HCT116 (cell line): ENCODE results near the gene ARPC5.
"Not testable (repeated sequence)": the region's sequence is repeated elsewhere in the genome, so short reads cannot be mapped to it uniquely, and the experiment has no call there.

Experiments
- CTCF ChIP-seq, 3 experiments: fragments of 200-600 bp in 1 of 3; sonication (generic) in 1 of 3; IDR thresholded peaks in 2 of 3; conservative IDR thresholded peaks in 1 of 3; 2 replicates each; pipeline ENCODE4 v1.5.1; 2012 to 2017; ENCODE audit warnings: low read depth in 2 of 3, low read length in 2 of 3, antibody characterized with exemption in 1 of 3, borderline replicate concordance in 1 of 3, control low read depth in 1 of 3, mild to moderate bottlenecking in 1 of 3, mixed read lengths in 1 of 3, mixed run types in 1 of 3, moderate library complexity in 1 of 3; ENCODE audit not compliant: insufficient read depth in 1 of 3
- TCF7L2 ChIP-seq: IDR thresholded peaks from 2 replicates; pipeline ENCODE4 v1.7.0; 2011; ENCODE audit warnings: borderline replicate concordance, inconsistent platforms; ENCODE audit not compliant: insufficient read depth, insufficient read length; ENCODE audit errors: extremely low read depth
- TF ChIP-seq, protein P1 (sequence below): IDR thresholded peaks from 2 replicates; pipeline ENCODE4 v1.6.1; 2012; ENCODE audit warnings: low read depth

DNA sequence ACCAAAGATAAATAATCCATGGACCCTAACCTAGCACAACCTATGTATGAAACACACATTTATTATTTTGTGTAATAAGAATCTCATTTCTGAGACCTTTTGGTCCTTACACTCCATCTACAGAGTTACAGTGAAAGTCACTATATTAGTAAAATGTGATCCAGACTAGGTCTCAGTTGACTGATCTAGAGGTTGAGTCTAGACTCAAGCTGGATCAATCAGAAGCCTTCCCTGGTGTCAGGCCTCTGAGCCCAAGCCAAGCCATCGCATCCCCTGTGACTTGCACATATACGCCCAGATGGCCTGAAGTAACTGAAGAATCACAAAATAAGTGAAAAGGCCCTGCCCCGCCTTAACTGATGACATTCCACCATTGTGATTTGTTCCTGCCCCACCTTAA lies 22.6 kb downstream of the ARPC5 start:
- not testable (repeated sequence) for TF ChIP-seq CTCF (IDR thresholded peaks at IDR 0.05 in 2 of 3, conservative IDR thresholded peaks at IDR 0.05 in 1 of 3; ENCODE audit: borderline replicate concordance in 1 of 3, insufficient read depth in 1 of 3, low read depth in 2 of 3, low read length in 2 of 3); TCF7L2
- TF ChIP-seq, protein P1, sequence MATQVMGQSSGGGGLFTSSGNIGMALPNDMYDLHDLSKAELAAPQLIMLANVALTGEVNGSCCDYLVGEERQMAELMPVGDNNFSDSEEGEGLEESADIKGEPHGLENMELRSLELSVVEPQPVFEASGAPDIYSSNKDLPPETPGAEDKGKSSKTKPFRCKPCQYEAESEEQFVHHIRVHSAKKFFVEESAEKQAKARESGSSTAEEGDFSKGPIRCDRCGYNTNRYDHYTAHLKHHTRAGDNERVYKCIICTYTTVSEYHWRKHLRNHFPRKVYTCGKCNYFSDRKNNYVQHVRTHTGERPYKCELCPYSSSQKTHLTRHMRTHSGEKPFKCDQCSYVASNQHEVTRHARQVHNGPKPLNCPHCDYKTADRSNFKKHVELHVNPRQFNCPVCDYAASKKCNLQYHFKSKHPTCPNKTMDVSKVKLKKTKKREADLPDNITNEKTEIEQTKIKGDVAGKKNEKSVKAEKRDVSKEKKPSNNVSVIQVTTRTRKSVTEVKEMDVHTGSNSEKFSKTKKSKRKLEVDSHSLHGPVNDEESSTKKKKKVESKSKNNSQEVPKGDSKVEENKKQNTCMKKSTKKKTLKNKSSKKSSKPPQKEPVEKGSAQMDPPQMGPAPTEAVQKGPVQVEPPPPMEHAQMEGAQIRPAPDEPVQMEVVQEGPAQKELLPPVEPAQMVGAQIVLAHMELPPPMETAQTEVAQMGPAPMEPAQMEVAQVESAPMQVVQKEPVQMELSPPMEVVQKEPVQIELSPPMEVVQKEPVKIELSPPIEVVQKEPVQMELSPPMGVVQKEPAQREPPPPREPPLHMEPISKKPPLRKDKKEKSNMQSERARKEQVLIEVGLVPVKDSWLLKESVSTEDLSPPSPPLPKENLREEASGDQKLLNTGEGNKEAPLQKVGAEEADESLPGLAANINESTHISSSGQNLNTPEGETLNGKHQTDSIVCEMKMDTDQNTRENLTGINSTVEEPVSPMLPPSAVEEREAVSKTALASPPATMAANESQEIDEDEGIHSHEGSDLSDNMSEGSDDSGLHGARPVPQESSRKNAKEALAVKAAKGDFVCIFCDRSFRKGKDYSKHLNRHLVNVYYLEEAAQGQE, result not testable (repeated sequence)
